SK-N-SH (cell line): ENCODE measurements around the gene LAMP5. TPM values are rescaled to one million over a fixed set of nuclear protein-coding genes. Genes with fewer than 3 reads are reported as not detected.

Experiments used
- CTCF ChIA-PET: fragments of 300-600, 350-600 bp; formaldehyde crosslinking; extraction: SDS; loops from one replicate; lab custom pipeline; 2021; lab: Yijun Ruan, JAX
- POLR2A ChIA-PET: fragments of 350-600 bp; sonication (Branson Sonifier 250); formaldehyde crosslinking; extraction: SDS; loops from one replicate; lab custom pipeline; 2020; ENCODE audit warnings: antibody characterized with exemption, inconsistent platforms; lab: Yijun Ruan, JAX
- DNase-seq: peaks from one replicate; pipeline ENCODE4 v3.0.0; 2012
- H2AFZ ChIP-seq: fragments of 200-600 bp; sonication (generic); 2 replicates; pipeline ENCODE4 v1.8.1; 2016; ENCODE audit warnings: antibody characterized with exemption, mild to moderate bottlenecking, low read depth
- H3F3A ChIP-seq: fragments of 200-600 bp; sonication (generic); replicated peaks from 2 replicates; pipeline ENCODE3; 2016; ENCODE audit warnings: antibody characterized with exemption, mild to moderate bottlenecking; ENCODE audit not compliant: insufficient read depth
- H3K27ac ChIP-seq, 2 experiments: fragments of 200-500 bp in 1 of 2; fragments of 200-600 bp in 1 of 2; sonication (Bioruptor generic) in 1 of 2; sonication (generic), shearing (Covaris generic) in 1 of 2; 2 replicates each; pipeline versions ENCODE4 v1.5.1 to v1.6.1; 2014 to 2016; ENCODE audit warnings: low read depth in 2 of 2, inconsistent platforms in 1 of 2, low read length in 1 of 2, mild to moderate bottlenecking in 1 of 2, mixed read lengths in 1 of 2
- H3K27me3 ChIP-seq: fragments of 200-600 bp; sonication (generic), shearing (Covaris generic); 2 replicates; pipeline ENCODE4 v1.6.1; 2016; ENCODE audit warnings: mixed run types; ENCODE audit not compliant: insufficient read depth
- H3K36me3 ChIP-seq, 2 experiments: fragments of 200-500 bp in 1 of 2; fragments of 200-600 bp in 1 of 2; sonication (Bioruptor generic) in 1 of 2; sonication (generic) in 1 of 2; replicated peaks in 1 of 2; 2 replicates each; pipeline versions ENCODE3 to v1.5.1; 2014 to 2016; ENCODE audit warnings: low read length in 1 of 2, mild to moderate bottlenecking in 1 of 2; ENCODE audit not compliant: insufficient read depth in 2 of 2, control insufficient read depth in 1 of 2
- H3K4me1 ChIP-seq, 2 experiments: fragments of 200-500 bp in 1 of 2; fragments of 200-600 bp in 1 of 2; sonication (Bioruptor generic) in 1 of 2; sonication (generic), shearing (Covaris generic) in 1 of 2; 2 replicates each; pipeline versions ENCODE4 v1.5.1 to v1.6.1; 2014 to 2016; ENCODE audit warnings: low read depth in 1 of 2, low read length in 1 of 2, mixed run types in 1 of 2; ENCODE audit not compliant: insufficient read depth in 2 of 2, control insufficient read depth in 1 of 2
- H3K4me2 ChIP-seq: fragments of 200-600 bp; sonication (generic), shearing (Covaris generic); 2 replicates; pipeline ENCODE4 v1.6.1; 2017; ENCODE audit warnings: mixed run types
- H3K4me3 ChIP-seq, 2 experiments: fragments of 200-500 bp in 1 of 2; fragments of 200-600 bp in 1 of 2; sonication (Bioruptor generic) in 1 of 2; sonication (generic), shearing (Covaris generic) in 1 of 2; 2 replicates each; pipeline versions ENCODE4 v1.5.1 to v1.8.1; 2014 to 2016; ENCODE audit warnings: low read depth in 2 of 2, inconsistent platforms in 1 of 2, low read length in 1 of 2, mild to moderate bottlenecking in 1 of 2, mixed read lengths in 1 of 2, moderate library complexity in 1 of 2
- H3K79me2 ChIP-seq: fragments of 200-600 bp; sonication (generic); 2 replicates; pipeline ENCODE4 v1.8.1; 2017; ENCODE audit warnings: mild to moderate bottlenecking; ENCODE audit not compliant: insufficient read depth
- H3K9ac ChIP-seq: fragments of 200-600 bp; sonication (generic); 2 replicates; pipeline ENCODE4 v1.6.1; 2017; ENCODE audit warnings: mixed run types
- H3K9me2 ChIP-seq: fragments of 200-600 bp; sonication (generic); 2 replicates; pipeline ENCODE4 v1.6.1; 2017; ENCODE audit warnings: mixed run types
- H3K9me3 ChIP-seq: fragments of 200-600 bp; sonication (generic); 2 replicates; pipeline ENCODE4 v1.6.1; 2017; ENCODE audit warnings: mixed run types, mild to moderate bottlenecking, moderate library complexity
- H4K20me1 ChIP-seq: fragments of 200-600 bp; sonication (generic); 2 replicates; pipeline ENCODE4 v1.6.1; 2017; ENCODE audit warnings: mild to moderate bottlenecking, mixed run types; ENCODE audit not compliant: insufficient read depth
- EP300 ChIP-seq, 2 experiments: IDR thresholded peaks; 2 replicates each; pipeline versions ENCODE4 v1.4.0 to v1.6.1; 2012; ENCODE audit warnings: borderline replicate concordance in 1 of 2, low read depth in 1 of 2, low read length in 1 of 2
- FOSL2 ChIP-seq: IDR thresholded peaks from 2 replicates; pipeline ENCODE4 v1.4.0; 2012; ENCODE audit warnings: low read depth, mild to moderate bottlenecking, moderate library complexity, borderline replicate concordance
- MEF2A ChIP-seq: IDR thresholded peaks from 2 replicates; pipeline ENCODE4 v1.4.0; 2012; ENCODE audit warnings: low read depth, borderline replicate concordance
- NRF1 ChIP-seq: IDR thresholded peaks from 2 replicates; pipeline ENCODE4 v1.6.1; 2012; ENCODE audit warnings: low read depth, mild to moderate bottlenecking, low read length
- RAD21 ChIP-seq: IDR thresholded peaks from 2 replicates; pipeline ENCODE4 v1.6.1; 2012; ENCODE audit warnings: mild to moderate bottlenecking, low read length
- RCOR1 ChIP-seq: fragments of 150-350 bp; IDR thresholded peaks from 2 replicates; pipeline ENCODE4 v1.6.1; 2017; ENCODE audit warnings: antibody characterized with exemption, low read length
- RFX5 ChIP-seq: IDR thresholded peaks from 2 replicates; pipeline ENCODE4 v1.6.1; 2012; ENCODE audit warnings: mild to moderate bottlenecking, improper control_type of control experiment, low read length
- RXRA ChIP-seq: IDR thresholded peaks from 2 replicates; pipeline ENCODE4 v1.4.0; 2012; ENCODE audit warnings: low read depth, mild to moderate bottlenecking, borderline replicate concordance
- SIN3A ChIP-seq: IDR thresholded peaks from 2 replicates; pipeline ENCODE4 v1.6.1; 2012; ENCODE audit warnings: low read depth, mild to moderate bottlenecking, low read length, moderate library complexity, borderline replicate concordance
- USF2 ChIP-seq: fragments of 150-350 bp; IDR thresholded peaks from 2 replicates; pipeline ENCODE4 v1.6.1; 2017; ENCODE audit warnings: antibody characterized with exemption, low read length, low read depth, borderline replicate concordance
- WGBS: methylation state at CpG from one replicate; pipeline ENCODE4 v1.1.6; 2017; ENCODE audit warnings: low lambda C conversion rate; 5-methylcytosine and 5-hydroxymethylcytosine counted together
- polyA plus RNA-seq, 3 experiments: library from polyadenylated mRNA; depleted of rRNA; stranded (reverse); fragments of >200 nt; gene quantifications; 2 replicates each; pipeline ENCODE4 v1.2.3, GENCODE V29; 2012
- TF ChIP-seq, protein P1 (sequence below): IDR thresholded peaks from 2 replicates; pipeline ENCODE4 v1.4.0; 2012; ENCODE audit warnings: low read depth, borderline replicate concordance
- TF ChIP-seq, protein P2 (sequence below): fragments of 200-600 bp; sonication (generic); IDR thresholded peaks from 2 replicates; pipeline ENCODE4 v1.6.1; 2017; ENCODE audit warnings: antibody characterized with exemption, mild to moderate bottlenecking, moderate library complexity
- TF ChIP-seq, protein P3 (sequence below): IDR thresholded peaks from 2 replicates; pipeline ENCODE4; 2012

Gene LAMP5
- polyA plus RNA-seq, 1 of the 3 experiments (the other 2 are of a cell fraction) = 4.8 TPM

DNA sequence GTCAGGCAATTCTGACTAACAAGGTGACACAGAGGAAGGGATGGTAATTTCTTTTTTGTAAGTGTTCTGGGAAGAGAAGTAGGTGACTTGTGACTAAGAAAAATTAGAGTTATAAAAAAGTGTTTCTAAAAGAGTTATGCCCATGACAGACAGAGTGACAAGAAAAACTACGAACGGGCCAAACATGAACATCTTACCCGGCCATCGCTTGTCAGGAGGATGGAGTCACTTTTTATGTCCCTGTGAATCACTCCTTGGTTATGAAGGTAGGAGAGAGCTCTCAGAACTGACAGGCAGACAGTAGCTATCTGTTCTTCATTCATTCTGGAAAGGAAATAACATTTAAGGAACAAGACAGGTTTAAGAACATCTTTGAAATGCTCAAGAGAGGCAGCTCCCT is 43.0 kb downstream of the LAMP5 start (continued):
- no peak for TF ChIP-seq RFX5
- TF ChIP-seq, protein P1, sequence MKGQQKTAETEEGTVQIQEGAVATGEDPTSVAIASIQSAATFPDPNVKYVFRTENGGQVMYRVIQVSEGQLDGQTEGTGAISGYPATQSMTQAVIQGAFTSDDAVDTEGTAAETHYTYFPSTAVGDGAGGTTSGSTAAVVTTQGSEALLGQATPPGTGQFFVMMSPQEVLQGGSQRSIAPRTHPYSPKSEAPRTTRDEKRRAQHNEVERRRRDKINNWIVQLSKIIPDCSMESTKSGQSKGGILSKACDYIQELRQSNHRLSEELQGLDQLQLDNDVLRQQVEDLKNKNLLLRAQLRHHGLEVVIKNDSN = no peak
- TF ChIP-seq, protein P2, sequence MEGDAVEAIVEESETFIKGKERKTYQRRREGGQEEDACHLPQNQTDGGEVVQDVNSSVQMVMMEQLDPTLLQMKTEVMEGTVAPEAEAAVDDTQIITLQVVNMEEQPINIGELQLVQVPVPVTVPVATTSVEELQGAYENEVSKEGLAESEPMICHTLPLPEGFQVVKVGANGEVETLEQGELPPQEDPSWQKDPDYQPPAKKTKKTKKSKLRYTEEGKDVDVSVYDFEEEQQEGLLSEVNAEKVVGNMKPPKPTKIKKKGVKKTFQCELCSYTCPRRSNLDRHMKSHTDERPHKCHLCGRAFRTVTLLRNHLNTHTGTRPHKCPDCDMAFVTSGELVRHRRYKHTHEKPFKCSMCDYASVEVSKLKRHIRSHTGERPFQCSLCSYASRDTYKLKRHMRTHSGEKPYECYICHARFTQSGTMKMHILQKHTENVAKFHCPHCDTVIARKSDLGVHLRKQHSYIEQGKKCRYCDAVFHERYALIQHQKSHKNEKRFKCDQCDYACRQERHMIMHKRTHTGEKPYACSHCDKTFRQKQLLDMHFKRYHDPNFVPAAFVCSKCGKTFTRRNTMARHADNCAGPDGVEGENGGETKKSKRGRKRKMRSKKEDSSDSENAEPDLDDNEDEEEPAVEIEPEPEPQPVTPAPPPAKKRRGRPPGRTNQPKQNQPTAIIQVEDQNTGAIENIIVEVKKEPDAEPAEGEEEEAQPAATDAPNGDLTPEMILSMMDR = no peak

GRCh38 chr20:9565910-9566550 is 51.6 kb downstream of the LAMP5 start:
- CTCF ChIA-PET = no interaction called here
- Histone ChIP-seq H3K27me3 (no peaks in the 10 kb centered on the region), H3K36me3 (no peaks in the 10 kb centered on the region), H3K4me1 (peaks cover 0 to 13% of the 10 kb centered on the region in 2 experiments; a peak in 2 of 4 replicates), H3K27ac (no peak overlapping the region), H3K79me2 (no peaks in the 10 kb centered on the region), H3K9ac (no peak overlapping the region), H2AFZ (no peak overlapping the region), H3K9me3 (no peaks in the 10 kb centered on the region), H3F3A (no peaks in the 10 kb centered on the region), H3K4me3 (no peak overlapping the region), H4K20me1 (no peaks in the 10 kb centered on the region), H3K4me2 (no peak overlapping the region), H3K9me2 (no peaks in the 10 kb centered on the region)
- POLR2A ChIA-PET = no interaction called here
- TF ChIP-seq SIN3A (no peak), USF2 (no peak), MEF2A (no peak), RAD21 (no peak), RCOR1 (no peak), NRF1 (no peak), RXRA (no peak), FOSL2 (no peak), EP300 (IDR thresholded peaks at IDR 0.05; ENCODE audit: borderline replicate concordance in 1 of 2, low read depth in 1 of 2, low read length in 1 of 2) (no peak)
- TF ChIP-seq, protein P3, sequence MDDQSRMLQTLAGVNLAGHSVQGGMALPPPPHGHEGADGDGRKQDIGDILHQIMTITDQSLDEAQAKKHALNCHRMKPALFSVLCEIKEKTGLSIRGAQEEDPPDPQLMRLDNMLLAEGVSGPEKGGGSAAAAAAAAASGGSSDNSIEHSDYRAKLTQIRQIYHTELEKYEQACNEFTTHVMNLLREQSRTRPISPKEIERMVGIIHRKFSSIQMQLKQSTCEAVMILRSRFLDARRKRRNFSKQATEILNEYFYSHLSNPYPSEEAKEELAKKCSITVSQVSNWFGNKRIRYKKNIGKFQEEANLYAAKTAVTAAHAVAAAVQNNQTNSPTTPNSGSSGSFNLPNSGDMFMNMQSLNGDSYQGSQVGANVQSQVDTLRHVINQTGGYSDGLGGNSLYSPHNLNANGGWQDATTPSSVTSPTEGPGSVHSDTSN = no peak
- no peak for DNase-seq
- 79% methylated on average over 20 of the region's 20 CpGs for WGBS
